ENCODE measurements around the gene TNRC18. TPM values are rescaled to one million over a fixed set of nuclear protein-coding genes. Genes with fewer than 3 reads are reported as not detected.
"Not testable (repeated sequence)": the region's sequence is repeated elsewhere in the genome, so short reads cannot be mapped to it uniquely, and the experiment has no call there.

The TNRC18 gene
- total RNA-seq, 6 experiments from 2014 or later = 70.6 to 87.1 (median 79.9) TPM

- Mint-ChIP-seq H3K4me1 (ENCODE audit: low read depth) (peaks cover 3% of the 10 kb centered on the region; the same call in 1 of the 2 replicates), H3K27ac (no peak overlapping the region), H3K36me3 (ENCODE audit: low read depth) (peaks cover 30% of the 10 kb centered on the region), H3K27me3 (ENCODE audit: insufficient read depth) (peaks cover 1% of the 10 kb centered on the region; the same call in 1 of the 2 replicates), H3K9me3 (no peaks in the 10 kb centered on the region), H3K4me3 (no peak overlapping the region)
- no peak for DNase-seq
- TF ChIP-seq, protein P1, sequence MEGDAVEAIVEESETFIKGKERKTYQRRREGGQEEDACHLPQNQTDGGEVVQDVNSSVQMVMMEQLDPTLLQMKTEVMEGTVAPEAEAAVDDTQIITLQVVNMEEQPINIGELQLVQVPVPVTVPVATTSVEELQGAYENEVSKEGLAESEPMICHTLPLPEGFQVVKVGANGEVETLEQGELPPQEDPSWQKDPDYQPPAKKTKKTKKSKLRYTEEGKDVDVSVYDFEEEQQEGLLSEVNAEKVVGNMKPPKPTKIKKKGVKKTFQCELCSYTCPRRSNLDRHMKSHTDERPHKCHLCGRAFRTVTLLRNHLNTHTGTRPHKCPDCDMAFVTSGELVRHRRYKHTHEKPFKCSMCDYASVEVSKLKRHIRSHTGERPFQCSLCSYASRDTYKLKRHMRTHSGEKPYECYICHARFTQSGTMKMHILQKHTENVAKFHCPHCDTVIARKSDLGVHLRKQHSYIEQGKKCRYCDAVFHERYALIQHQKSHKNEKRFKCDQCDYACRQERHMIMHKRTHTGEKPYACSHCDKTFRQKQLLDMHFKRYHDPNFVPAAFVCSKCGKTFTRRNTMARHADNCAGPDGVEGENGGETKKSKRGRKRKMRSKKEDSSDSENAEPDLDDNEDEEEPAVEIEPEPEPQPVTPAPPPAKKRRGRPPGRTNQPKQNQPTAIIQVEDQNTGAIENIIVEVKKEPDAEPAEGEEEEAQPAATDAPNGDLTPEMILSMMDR (IDR thresholded peaks at IDR 0.05) = no peak
Observed at GRCh38 chr7:5360971-5361370, 62.7 kb downstream of the TNRC18 start.

GRCh38 chr7:5360451-5360850 is 63.2 kb downstream of the TNRC18 start:
- DNase-seq = no peak
- H3K36me3 Mint-ChIP-seq (ENCODE audit: low read depth) = peaks cover 30% of the 10 kb centered on the region
- H3K4me3 Mint-ChIP-seq = no peak overlapping the region
- H3K4me1 Mint-ChIP-seq (ENCODE audit: low read depth) = no peaks in the 10 kb centered on the region; the same call in 1 of the 2 replicates
- H3K27me3 Mint-ChIP-seq (ENCODE audit: insufficient read depth) = peaks cover 1% of the 10 kb centered on the region; the same call in 1 of the 2 replicates
- H3K27ac Mint-ChIP-seq = no peak overlapping the region
- H3K9me3 Mint-ChIP-seq = no peaks in the 10 kb centered on the region
- TF ChIP-seq, protein P1 (IDR thresholded peaks at IDR 0.05) = no peak

GRCh38 chr7:5360021-5360420 is 63.6 kb downstream of the TNRC18 start:
- not testable (repeated sequence) for H3K27ac Mint-ChIP-seq; H3K27me3 Mint-ChIP-seq (ENCODE audit: insufficient read depth); H3K9me3 Mint-ChIP-seq; H3K4me3 Mint-ChIP-seq; DNase-seq; H3K4me1 Mint-ChIP-seq (ENCODE audit: low read depth)
- peaks cover 30% of the 10 kb centered on the region for H3K36me3 Mint-ChIP-seq (ENCODE audit: low read depth)

GRCh38 chr7:5359344-5359743 is 64.3 kb downstream of the TNRC18 start:
- TF ChIP-seq, protein P1 (IDR thresholded peaks at IDR 0.05) = no peak
- Mint-ChIP-seq H3K36me3 (ENCODE audit: low read depth) (peaks cover 37% of the 10 kb centered on the region), H3K27me3 (ENCODE audit: insufficient read depth) (peaks cover 1% of the 10 kb centered on the region; the same call in 1 of the 2 replicates), H3K27ac (no peak overlapping the region), H3K9me3 (no peaks in the 10 kb centered on the region), H3K4me3 (no peak overlapping the region), H3K4me1 (ENCODE audit: low read depth) (peaks cover 11% of the 10 kb centered on the region)
- DNase-seq = no peak

DNA sequence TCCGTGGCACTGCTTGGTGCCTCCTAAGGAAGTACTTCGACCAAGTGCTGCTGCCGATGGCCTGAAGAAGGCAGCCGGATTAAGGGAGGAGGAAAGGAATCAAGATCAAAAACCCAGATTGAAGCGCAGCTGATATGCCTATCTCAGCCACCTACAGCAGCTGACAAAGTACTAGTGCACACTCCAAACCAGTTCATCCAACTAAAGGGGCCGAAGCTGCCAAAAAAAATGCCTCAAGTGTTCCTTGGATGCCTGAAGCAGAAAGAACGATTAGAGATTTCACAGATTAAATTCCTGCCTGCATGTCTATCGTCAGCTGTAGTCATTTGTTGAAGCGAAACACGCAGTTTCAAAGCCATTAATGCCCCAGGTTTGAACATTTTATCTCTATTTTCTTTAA is 65.7 kb downstream of the TNRC18 start:
- Mint-ChIP-seq H3K4me3 (no peak overlapping the region), H3K36me3 (ENCODE audit: low read depth) (peaks cover 48% of the 10 kb centered on the region), H3K4me1 (ENCODE audit: low read depth) (peaks cover 16% of the 10 kb centered on the region), H3K27ac (no peak overlapping the region), H3K27me3 (ENCODE audit: insufficient read depth) (peaks cover 3% of the 10 kb centered on the region; the same call in 1 of the 2 replicates), H3K9me3 (no peaks in the 10 kb centered on the region)
- no peak for DNase-seq
- TF ChIP-seq, protein P1 (IDR thresholded peaks at IDR 0.05) = no peak

- Mint-ChIP-seq H3K27ac (no peak overlapping the region), H3K36me3 (ENCODE audit: low read depth) (peaks cover 59% of the 10 kb centered on the region), H3K27me3 (ENCODE audit: insufficient read depth) (peaks cover 4% of the 10 kb centered on the region; the same call in 1 of the 2 replicates), H3K9me3 (no peaks in the 10 kb centered on the region), H3K4me3 (no peak overlapping the region), H3K4me1 (ENCODE audit: low read depth) (peaks cover 25% of the 10 kb centered on the region)
- TF ChIP-seq, protein P1 (IDR thresholded peaks at IDR 0.05) = no peak
- DNase-seq = no peak
Observed at GRCh38 chr7:5356751-5357119, 66.9 kb downstream of the TNRC18 start.

All from HFFc6 (cell line).